Thymus (tissue), 11 donors: Measurements from ENCODE around the gene SLC46A2. TPM values are rescaled to one million over a fixed set of nuclear protein-coding genes. Genes with fewer than 3 reads are reported as not detected.

ENCODE experiments used
- DNase-seq, 9 donors: peaks; one replicate each; pipeline ENCODE4 v3.0.0-alpha.2; 2013; ENCODE audit warnings: low spot score in 9 of 9, low read depth in 6 of 9, missing footprints in 1 of 9
- H3K27ac ChIP-seq, 2 donors: one replicate each; pipeline ENCODE4 v1.5.1; 2013; ENCODE audit warnings: control low read depth in 1 of 2, low read depth in 1 of 2, low read length in 1 of 2, mild to moderate bottlenecking in 1 of 2, moderate library complexity in 1 of 2
- H3K27me3 ChIP-seq, 2 donors: one replicate each; pipeline ENCODE4 v1.5.1; 2013; ENCODE audit warnings: low read length in 1 of 2; ENCODE audit not compliant: control insufficient read depth in 2 of 2, insufficient read depth in 1 of 2
- H3K36me3 ChIP-seq, 2 donors: one replicate each; pipeline ENCODE4 v1.5.1; 2013; ENCODE audit warnings: low read length in 1 of 2, mild to moderate bottlenecking in 1 of 2, moderate library complexity in 1 of 2; ENCODE audit not compliant: control insufficient read depth in 2 of 2, insufficient read depth in 2 of 2
- H3K4me1 ChIP-seq, 2 donors: one replicate each; pipeline ENCODE4 v1.5.1; 2013; ENCODE audit warnings: low read length in 2 of 2; ENCODE audit not compliant: control insufficient read depth in 2 of 2, insufficient read depth in 2 of 2
- H3K4me3 ChIP-seq, 2 donors: one replicate each; pipeline ENCODE4 v1.5.1; 2013; ENCODE audit warnings: low read length in 2 of 2, control low read depth in 1 of 2, mild to moderate bottlenecking in 1 of 2
- H3K9me3 ChIP-seq, 2 donors: one replicate each; pipeline ENCODE4 v1.5.1; 2013; ENCODE audit warnings: low read length in 1 of 2, mild to moderate bottlenecking in 1 of 2; ENCODE audit not compliant: control insufficient read depth in 2 of 2, insufficient read depth in 1 of 2
- WGBS: extraction: QIAGEN DNeasy Blood & Tissue Kit; methylation state at CpG from one replicate; pipeline ENCODE4 v1.1.7; 2013; 5-methylcytosine and 5-hydroxymethylcytosine counted together
- polyA plus RNA-seq: library from polyadenylated mRNA; stranded (reverse); fragments of 200-250 nt; gene quantifications from one replicate; pipeline ENCODE4 v1.2.3, GENCODE V29; 2013
- total RNA-seq: library from RNA; stranded (reverse); fragments of 120-200 nt; gene quantifications from one replicate; pipeline ENCODE4 v1.2.4, GENCODE V29; 2013
- donor health status: healthy.

The SLC46A2 gene
- total and polyA plus RNA-seq, 2 donors = 0.98 to 24.6 TPM

DNA sequence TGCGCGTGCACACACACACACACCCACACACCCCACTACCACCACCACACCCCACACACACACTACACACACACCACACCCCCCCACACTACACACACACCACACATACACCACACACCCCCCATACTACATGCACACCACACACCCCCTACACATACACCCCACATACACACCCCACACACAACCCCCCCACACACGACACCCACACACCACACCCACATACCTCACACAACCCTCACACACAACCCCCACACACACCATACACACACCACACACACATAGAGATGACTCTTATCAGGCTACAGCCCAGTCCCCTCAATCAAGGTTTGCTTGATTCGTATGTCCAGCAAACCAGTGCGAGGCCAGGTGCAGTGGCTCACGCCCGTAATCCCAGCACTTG, 25.7 kb downstream of the SLC46A2 start:
- Histone ChIP-seq H3K36me3 (peaks cover 0 to 2% of the 10 kb centered on the region in 2 donors), H3K4me1 (peaks cover 5 to 34% of the 10 kb centered on the region in 2 donors), H3K27ac (no peak overlapping the region), H3K9me3 (no peaks in the 10 kb centered on the region), H3K27me3 (no peaks in the 10 kb centered on the region), H3K4me3 (no peak overlapping the region)
- WGBS = over 99% methylated on average over 7 of the region's 7 CpGs
- no peak for DNase-seq

- no peaks in the 10 kb centered on the region for H3K27me3 ChIP-seq
- 83% methylated on average over 3 of the region's 3 CpGs for WGBS
- DNase-seq = no peak
- H3K36me3 ChIP-seq = peaks cover 0 to 2% of the 10 kb centered on the region in 2 donors
- peaks cover 5 to 32% of the 10 kb centered on the region in 2 donors for H3K4me1 ChIP-seq
- no peak overlapping the region for H3K4me3 ChIP-seq
- H3K9me3 ChIP-seq = no peaks in the 10 kb centered on the region
- H3K27ac ChIP-seq = no peak overlapping the region
Measured at GRCh38 chr9:112864403-112864802, 26.3 kb downstream of the SLC46A2 start.

DNA sequence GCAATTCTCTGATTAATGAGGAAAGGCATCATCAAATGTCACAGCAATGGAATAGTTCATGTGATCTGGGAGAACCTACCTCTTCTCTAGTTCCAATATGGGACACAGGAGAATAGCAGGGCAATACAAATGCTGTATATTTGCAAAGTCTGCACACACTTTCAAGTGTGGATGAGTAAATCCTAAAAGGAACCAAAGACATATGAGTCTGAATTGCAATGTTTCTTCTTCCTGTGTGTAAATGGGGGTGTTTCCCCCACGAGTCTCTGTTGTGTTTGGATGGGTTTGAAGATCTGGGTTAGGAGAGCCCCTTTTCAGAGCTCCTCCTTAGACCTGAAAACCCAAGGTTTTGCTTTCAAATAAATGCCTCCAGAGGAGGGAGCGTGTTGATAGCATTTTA, 26.9 kb downstream of the SLC46A2 start:
- Histone ChIP-seq H3K36me3 (peaks cover 0 to 2% of the 10 kb centered on the region in 2 donors), H3K27me3 (no peaks in the 10 kb centered on the region), H3K4me1 (peaks cover 5 to 33% of the 10 kb centered on the region in 2 donors), H3K9me3 (no peaks in the 10 kb centered on the region), H3K27ac (peak overlapping the region in 1 of 2 donors; percentile 52), H3K4me3 (no peak overlapping the region)
- DNase-seq = no peak
- 61% methylated on average over 2 of the region's 2 CpGs for WGBS

GRCh38 chr9:112863214-112863613, 27.5 kb downstream of the SLC46A2 start:
- 6% methylated on average over 4 of the region's 4 CpGs for WGBS
- DNase-seq = peak in 1 of 9 donors; percentile 37
- Histone ChIP-seq H3K27me3 (no peaks in the 10 kb centered on the region), H3K4me3 (no peak overlapping the region), H3K36me3 (peaks cover 0 to 2% of the 10 kb centered on the region in 2 donors), H3K9me3 (no peaks in the 10 kb centered on the region), H3K27ac (peak overlapping the region in 1 of 2 donors; percentile 33), H3K4me1 (peaks cover 5 to 34% of the 10 kb centered on the region in 2 donors)

DNA sequence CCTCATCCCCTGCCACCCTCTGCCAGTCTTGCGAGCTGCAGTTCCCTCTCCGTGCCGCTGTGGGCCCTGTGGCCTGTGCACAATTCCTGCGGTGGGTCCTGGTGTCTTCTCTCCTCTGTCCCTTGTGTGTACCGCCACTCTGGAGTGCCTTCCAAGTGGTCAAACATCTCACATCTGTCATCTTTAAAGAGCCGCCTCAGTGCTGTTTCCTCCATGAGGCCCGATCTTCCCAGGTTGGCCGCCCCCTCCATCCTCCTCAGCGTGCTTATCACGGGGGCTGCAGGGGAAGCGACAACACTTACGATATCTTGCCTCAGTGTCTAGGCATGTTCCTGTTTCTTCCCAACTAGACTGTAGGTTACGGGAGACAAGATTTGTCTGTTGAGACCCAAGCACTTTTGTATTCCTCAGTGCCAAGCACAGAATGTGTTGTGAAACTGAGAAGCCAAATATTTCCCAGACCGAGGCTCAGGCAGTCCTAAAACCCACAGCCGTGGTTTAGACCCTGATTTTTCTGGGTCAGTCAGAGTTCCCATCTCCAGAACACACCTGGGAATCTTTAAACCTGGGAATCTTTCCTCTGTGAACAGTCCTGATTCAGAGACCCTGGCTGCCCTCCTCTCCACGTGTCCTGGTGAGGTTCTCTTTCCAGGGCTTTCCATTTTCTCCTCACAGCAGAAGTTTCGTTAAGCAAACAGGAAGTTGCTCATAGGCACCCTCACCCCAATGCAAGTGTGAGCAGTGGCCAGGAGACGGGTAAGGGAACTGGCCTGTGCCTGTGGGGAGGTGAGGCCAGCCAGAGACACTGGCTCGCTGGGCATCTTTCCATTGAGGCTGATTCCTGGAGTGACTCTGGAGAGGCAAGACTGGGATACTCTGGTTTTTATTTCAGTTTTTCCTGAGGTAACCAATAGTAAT, 28.8 kb downstream of the SLC46A2 start:
- peaks cover 0 to 2% of the 10 kb centered on the region in 2 donors for H3K36me3 ChIP-seq
- no peaks in the 10 kb centered on the region for H3K9me3 ChIP-seq
- H3K27me3 ChIP-seq = no peaks in the 10 kb centered on the region
- DNase-seq = no peak
- H3K27ac ChIP-seq = peak overlapping the region; percentile 21 to 65
- no peak overlapping the region for H3K4me3 ChIP-seq
- WGBS = 84% methylated on average over 19 of the region's 19 CpGs
- peaks cover 5 to 35% of the 10 kb centered on the region in 2 donors for H3K4me1 ChIP-seq

- Histone ChIP-seq H3K27me3 (no peaks in the 10 kb centered on the region), H3K27ac (peak overlapping the region in 1 of 2 donors; percentile 65), H3K36me3 (peaks cover 0 to 2% of the 10 kb centered on the region in 2 donors), H3K4me1 (peaks cover 5 to 35% of the 10 kb centered on the region in 2 donors), H3K4me3 (no peak overlapping the region), H3K9me3 (no peaks in the 10 kb centered on the region)
- no peak for DNase-seq
- 91% methylated on average over 3 of the region's 3 CpGs for WGBS
Measured at GRCh38 chr9:112861155-112861554, 29.5 kb downstream of the SLC46A2 start.

GRCh38 chr9:112860451-112860850, 30.2 kb downstream of the SLC46A2 start:
- H3K9me3 ChIP-seq = no peaks in the 10 kb centered on the region
- no peak overlapping the region for H3K4me3 ChIP-seq
- peak overlapping the region in 1 of 2 donors; percentile 5 for H3K27ac ChIP-seq
- no peaks in the 10 kb centered on the region for H3K27me3 ChIP-seq
- 98% methylated on average over 1 of the region's 1 CpG for WGBS
- H3K4me1 ChIP-seq = peaks cover 5 to 35% of the 10 kb centered on the region in 2 donors
- H3K36me3 ChIP-seq = peaks cover 0 to 2% of the 10 kb centered on the region in 2 donors
- no peak for DNase-seq

GRCh38 chr9:112858625-112859147, 32.0 kb downstream of the SLC46A2 start:
- Histone ChIP-seq H3K4me1 (peaks cover 5 to 34% of the 10 kb centered on the region in 2 donors), H3K27me3 (no peaks in the 10 kb centered on the region), H3K4me3 (no peak overlapping the region), H3K27ac (peak overlapping the region; percentile 5 to 10), H3K9me3 (no peaks in the 10 kb centered on the region), H3K36me3 (no peaks in the 10 kb centered on the region)
- no peak for DNase-seq
- 58% methylated on average over 6 of the region's 6 CpGs for WGBS

GRCh38 chr9:112858005-112858404, 32.7 kb downstream of the SLC46A2 start:
- H3K9me3 ChIP-seq = no peaks in the 10 kb centered on the region
- H3K27me3 ChIP-seq = no peaks in the 10 kb centered on the region
- H3K4me1 ChIP-seq = peaks cover 3 to 35% of the 10 kb centered on the region in 2 donors
- H3K4me3 ChIP-seq = no peak overlapping the region
- WGBS = 95% methylated on average over 6 of the region's 6 CpGs
- H3K36me3 ChIP-seq = no peaks in the 10 kb centered on the region
- DNase-seq = no peak
- H3K27ac ChIP-seq = no peak overlapping the region
